Sigmoid colon (tissue), 3 donors: ENCODE measurements around the gene PLD6.

Source experiments
- CTCF ChIP-seq, 4 experiments: fragments of 450-650 bp in 3 of 4; fragments of 200-600 bp in 1 of 4; IDR thresholded peaks; one replicate each; pipeline ENCODE4 v1.5.1; 2016 to 2019; ENCODE audit warnings: antibody characterized with exemption in 4 of 4, mild to moderate bottlenecking in 3 of 4, moderate library complexity in 2 of 4
- POLR2A ChIP-seq, 2 donors: fragments of 450-650 bp; IDR thresholded peaks; one replicate each; pipeline ENCODE4 v1.6.1; 2016; ENCODE audit warnings: antibody characterized with exemption in 2 of 2, mild to moderate bottlenecking in 2 of 2, moderate library complexity in 2 of 2

- TF ChIP-seq CTCF (IDR thresholded peaks at IDR 0.05): no peak
- TF ChIP-seq POLR2A (IDR thresholded peaks at IDR 0.05): no peak
These were observed 49.1 kb downstream of the PLD6 start for GRCh38 chr17:17157041-17157440.
